Mesendoderm (in vitro differentiated cells): ENCODE measurements around the gene MGMT.
A peak's percentile ranks its signal among the peaks of the same experiment; 100 is the strongest.

Source experiments
- DNase-seq: peaks from one replicate; pipeline ENCODE4 v3.0.0; 2013
- H2AK5ac ChIP-seq: 2 replicates; pipeline ENCODE4 v1.6.1; 2013; ENCODE audit warnings: low read length, inconsistent platforms
- H2BK120ac ChIP-seq: 2 replicates; pipeline ENCODE4 v1.6.1; 2013; ENCODE audit warnings: low read depth, mild to moderate bottlenecking, low read length, moderate library complexity, mixed read lengths
- H2BK15ac ChIP-seq: replicated peaks from 2 replicates; pipeline ENCODE4 v1.6.1; 2013; ENCODE audit warnings: low read depth, mild to moderate bottlenecking, moderate library complexity
- H2BK5ac ChIP-seq: 2 replicates; pipeline ENCODE4 v1.6.1; 2013; ENCODE audit warnings: low read length, inconsistent platforms
- H3K18ac ChIP-seq: 2 replicates; pipeline ENCODE4 v1.6.1; 2013; ENCODE audit warnings: mild to moderate bottlenecking, low read length, mixed read lengths
- H3K23ac ChIP-seq: one replicate; pipeline ENCODE4 v1.6.1; 2013; ENCODE audit warnings: low read length
- H3K27ac ChIP-seq: 2 replicates; pipeline ENCODE4 v1.5.1; 2013; ENCODE audit warnings: low read depth, mild to moderate bottlenecking, inconsistent platforms, low read length, moderate library complexity
- H3K27me3 ChIP-seq: 2 replicates; pipeline ENCODE4 v1.6.1; 2013; ENCODE audit warnings: low read length, control low read depth, mild to moderate bottlenecking, inconsistent platforms; ENCODE audit not compliant: insufficient read depth, poor library complexity
- H3K36me3 ChIP-seq: 2 replicates; pipeline ENCODE4 v1.6.1; 2013; ENCODE audit warnings: low read length, inconsistent platforms; ENCODE audit not compliant: control insufficient read depth, insufficient read depth
- H3K4ac ChIP-seq: one replicate; pipeline ENCODE4 v1.6.1; 2013; ENCODE audit warnings: low read depth, mild to moderate bottlenecking, low read length, moderate library complexity
- H3K4me1 ChIP-seq: 2 replicates; pipeline ENCODE4 v1.6.1; 2013; ENCODE audit warnings: low read depth, low read length, inconsistent platforms; ENCODE audit not compliant: control insufficient read depth
- H3K4me2 ChIP-seq: 2 replicates; pipeline ENCODE4 v1.6.1; 2013; ENCODE audit warnings: low read length
- H3K4me3 ChIP-seq: 2 replicates; pipeline ENCODE4 v1.5.1; 2013; ENCODE audit warnings: mild to moderate bottlenecking, low read length
- H3K56ac ChIP-seq: one replicate; pipeline ENCODE4 v1.6.1; 2013; ENCODE audit warnings: low read length
- H3K79me1 ChIP-seq: 2 replicates; pipeline ENCODE4 v1.6.1; 2013; ENCODE audit warnings: low read length, inconsistent platforms
- H3K79me2 ChIP-seq: 2 replicates; pipeline ENCODE4 v1.6.1; 2013; ENCODE audit warnings: mild to moderate bottlenecking, low read length; ENCODE audit not compliant: control insufficient read depth, insufficient read depth
- H3K9ac ChIP-seq: 2 replicates; pipeline ENCODE4 v1.6.1; 2013; ENCODE audit warnings: low read length, inconsistent platforms
- H4K5ac ChIP-seq: one replicate; pipeline ENCODE4 v1.6.1; 2013; ENCODE audit warnings: low read length
- H4K8ac ChIP-seq: one replicate; pipeline ENCODE4 v1.6.1; 2013; ENCODE audit warnings: low read depth, mild to moderate bottlenecking, control low read depth, low read length, moderate library complexity
- WGBS: extraction: QIAGEN DNeasy Blood & Tissue Kit; methylation state at CpG from one replicate; pipeline ENCODE4 v1.1.7; 2013; ENCODE audit warnings: low lambda C conversion rate, missing lambda C conversion rate; ENCODE audit not compliant: insufficient coverage; ENCODE audit errors: extremely low coverage; 5-methylcytosine and 5-hydroxymethylcytosine counted together

MGMT gene

DNA sequence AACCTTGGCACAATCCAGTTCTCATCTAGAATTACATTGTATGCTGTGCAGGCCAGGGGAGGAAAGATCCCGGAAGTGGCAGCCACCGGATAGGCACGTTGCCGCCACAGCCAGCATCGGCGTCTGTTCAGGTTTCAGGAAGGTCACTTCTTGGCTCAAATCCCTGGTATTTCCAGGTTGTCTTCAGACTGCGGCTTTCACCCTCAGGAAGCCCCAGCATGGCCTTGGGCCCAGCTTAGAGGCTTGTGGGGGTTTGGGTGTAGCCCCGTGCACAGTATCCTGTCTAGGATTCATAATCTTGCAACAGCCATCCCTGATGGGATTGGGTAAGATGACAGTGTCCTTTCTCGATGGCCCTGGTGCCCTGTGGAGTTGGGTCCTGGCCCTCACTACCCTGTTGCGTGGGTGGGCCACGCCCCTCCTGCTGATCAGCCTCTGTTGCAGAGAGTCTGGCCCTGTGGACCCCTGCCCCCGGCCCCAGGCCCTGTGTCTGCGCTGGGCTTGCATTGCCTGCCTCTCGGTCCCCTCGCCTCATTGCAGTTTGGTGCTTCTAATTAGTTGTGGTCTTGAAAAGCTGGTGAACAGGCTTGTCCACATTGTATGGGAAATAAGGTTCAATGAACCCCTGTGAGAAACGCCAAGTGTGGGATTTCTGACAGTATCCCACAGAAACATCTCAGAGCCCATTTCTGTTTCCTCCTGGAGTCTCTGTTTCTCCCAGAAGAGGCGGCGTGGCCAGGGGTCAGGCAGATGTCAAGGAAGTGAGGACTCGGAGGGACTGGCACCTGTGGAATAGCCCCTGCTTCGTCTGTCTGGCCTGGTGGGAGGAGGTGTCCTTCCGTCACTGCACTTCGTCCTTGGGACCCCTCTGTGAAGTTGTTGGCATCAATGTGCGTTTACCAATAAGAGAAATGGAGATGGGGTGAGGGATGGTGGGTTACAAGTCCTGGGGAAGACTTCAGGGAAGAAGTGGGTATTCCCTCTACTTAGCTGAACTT is 77.5 kb downstream of the MGMT start:
- no peak overlapping the region for H2AK5ac ChIP-seq
- no peak overlapping the region for H3K56ac ChIP-seq
- no peak overlapping the region for H2BK5ac ChIP-seq
- H3K23ac ChIP-seq: no peak overlapping the region
- no peak overlapping the region for H3K27ac ChIP-seq
- H4K5ac ChIP-seq: no peak overlapping the region
- H3K4me2 ChIP-seq: no peak overlapping the region
- H3K36me3 ChIP-seq: no peaks in the 10 kb centered on the region
- H3K27me3 ChIP-seq: no peaks in the 10 kb centered on the region
- no peaks in the 10 kb centered on the region for H3K79me2 ChIP-seq
- no CpG with 5 or more reads among the region's 23 CpGs for WGBS
- no peak overlapping the region for H3K4me3 ChIP-seq
- no peak overlapping the region for H3K18ac ChIP-seq
- H3K4me1 ChIP-seq: no peaks in the 10 kb centered on the region
- no peak for DNase-seq
- no peak overlapping the region for H4K8ac ChIP-seq
- H3K9ac ChIP-seq: no peak overlapping the region
- H3K79me1 ChIP-seq: no peaks in the 10 kb centered on the region
- no peak overlapping the region for H2BK120ac ChIP-seq
- no peak overlapping the region for H2BK15ac ChIP-seq
- H3K4ac ChIP-seq: no peak overlapping the region

DNA sequence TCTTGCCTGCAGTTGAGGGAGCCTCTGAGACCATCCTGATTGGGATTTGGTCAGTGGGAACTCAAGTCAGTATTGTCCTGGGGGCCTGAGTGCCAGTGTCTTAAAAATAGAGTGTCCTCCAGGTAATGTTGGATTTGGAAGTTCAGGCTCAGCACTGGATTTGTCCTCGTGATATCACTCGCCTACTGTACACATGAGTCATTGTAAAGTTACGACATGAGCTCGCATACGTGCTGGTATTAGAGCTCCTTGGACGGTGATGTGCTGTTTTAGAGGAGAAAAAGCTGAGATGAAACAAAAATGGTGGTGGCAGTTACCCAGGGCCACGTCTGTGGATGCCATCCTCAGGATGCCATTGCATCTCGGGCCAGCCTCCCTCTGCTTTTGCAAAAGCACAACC is 78.2 kb downstream of the MGMT start:
- H2BK5ac ChIP-seq: no peak overlapping the region
- H3K18ac ChIP-seq: no peak overlapping the region
- H2AK5ac ChIP-seq: no peak overlapping the region

DNA sequence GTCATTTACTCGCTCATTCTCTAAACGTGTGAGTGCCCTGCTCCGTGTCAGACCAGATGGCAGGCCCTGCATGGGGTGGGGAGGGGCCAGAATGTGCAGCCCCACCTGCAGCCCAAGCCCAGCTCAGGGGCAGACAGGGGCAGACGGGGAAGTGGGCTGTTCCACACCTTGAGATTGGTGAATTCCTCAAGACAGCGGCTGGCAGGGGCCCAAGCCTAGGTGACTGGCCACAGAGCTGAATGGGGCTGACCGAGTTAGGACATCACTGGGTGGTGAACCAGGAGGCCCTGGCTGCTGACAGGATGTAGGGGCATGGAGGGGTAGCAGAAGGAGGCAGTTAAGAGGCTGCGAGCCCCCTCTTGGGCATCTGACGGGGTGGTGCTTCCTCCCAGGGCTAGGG is 79.1 kb downstream of the MGMT start:
- no peak overlapping the region for H4K8ac ChIP-seq
- H3K4me1 ChIP-seq: no peaks in the 10 kb centered on the region
- DNase-seq: peak; percentile 9
- no peak overlapping the region for H3K4ac ChIP-seq
- H3K79me1 ChIP-seq: no peaks in the 10 kb centered on the region
- no peak overlapping the region for H3K4me2 ChIP-seq
- no peak overlapping the region for H2BK5ac ChIP-seq
- no CpG with 5 or more reads among the region's 8 CpGs for WGBS
- no peak overlapping the region for H3K9ac ChIP-seq
- H3K27me3 ChIP-seq: no peaks in the 10 kb centered on the region
- H3K4me3 ChIP-seq: no peak overlapping the region
- no peak overlapping the region for H3K23ac ChIP-seq
- no peak overlapping the region for H3K18ac ChIP-seq
- no peak overlapping the region for H3K56ac ChIP-seq
- H2AK5ac ChIP-seq: no peak overlapping the region
- H4K5ac ChIP-seq: no peak overlapping the region
- H3K36me3 ChIP-seq: no peaks in the 10 kb centered on the region
- H3K27ac ChIP-seq: no peak overlapping the region
- H2BK120ac ChIP-seq: no peak overlapping the region
- no peak overlapping the region for H2BK15ac ChIP-seq
- H3K79me2 ChIP-seq: no peaks in the 10 kb centered on the region

More for the DNA sequence above, 78.2 kb downstream of the MGMT start:
- H3K4me2 ChIP-seq: no peak overlapping the region
- no peak overlapping the region for H2BK15ac ChIP-seq
- no peaks in the 10 kb centered on the region for H3K79me1 ChIP-seq
- H2BK120ac ChIP-seq: no peak overlapping the region
- no peak overlapping the region for H3K23ac ChIP-seq
- no peak for DNase-seq
- H3K56ac ChIP-seq: no peak overlapping the region
- no CpG with 5 or more reads among the region's 8 CpGs for WGBS
- no peak overlapping the region for H3K9ac ChIP-seq
- no peaks in the 10 kb centered on the region for H3K36me3 ChIP-seq
- H3K4ac ChIP-seq: no peak overlapping the region
- no peak overlapping the region for H4K8ac ChIP-seq
- no peaks in the 10 kb centered on the region for H3K27me3 ChIP-seq
- no peak overlapping the region for H3K4me3 ChIP-seq
- H3K4me1 ChIP-seq: no peaks in the 10 kb centered on the region
- H4K5ac ChIP-seq: no peak overlapping the region
- no peak overlapping the region for H3K27ac ChIP-seq
- no peaks in the 10 kb centered on the region for H3K79me2 ChIP-seq

DNA sequence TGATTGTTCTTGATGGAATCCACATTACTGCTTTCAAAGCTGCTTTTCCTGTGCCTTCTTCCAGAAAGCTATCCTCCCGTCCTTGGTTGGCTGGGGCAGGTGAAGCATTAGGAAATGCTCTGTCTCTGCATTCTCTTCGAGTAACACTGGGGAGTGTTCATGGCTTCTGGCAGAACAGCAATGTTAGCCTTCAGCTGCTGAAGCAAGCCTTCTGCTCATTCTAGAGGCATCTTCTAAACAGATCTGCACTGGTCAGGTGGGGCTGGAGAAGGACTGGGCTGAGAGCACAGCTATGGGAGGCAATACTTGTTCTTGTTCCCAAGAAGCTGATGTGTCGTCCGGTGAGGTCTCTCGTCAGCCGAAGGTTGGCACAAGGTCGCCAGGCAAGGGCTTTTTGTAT is 80.6 kb downstream of the MGMT start:
- no peaks in the 10 kb centered on the region for H3K79me2 ChIP-seq
- no CpG with 5 or more reads among the region's 7 CpGs for WGBS
- H2BK5ac ChIP-seq: no peak overlapping the region
- no peak overlapping the region for H3K4me3 ChIP-seq
- no peak overlapping the region for H3K4ac ChIP-seq
- no peaks in the 10 kb centered on the region for H3K4me1 ChIP-seq
- H3K9ac ChIP-seq: no peak overlapping the region
- no peak overlapping the region for H3K18ac ChIP-seq
- no peak overlapping the region for H2BK15ac ChIP-seq
- H3K4me2 ChIP-seq: no peak overlapping the region
- H3K56ac ChIP-seq: no peak overlapping the region
- no peak overlapping the region for H2AK5ac ChIP-seq
- no peak overlapping the region for H3K23ac ChIP-seq
- no peak overlapping the region for H2BK120ac ChIP-seq
- no peaks in the 10 kb centered on the region for H3K27me3 ChIP-seq
- DNase-seq: no peak
- H4K5ac ChIP-seq: no peak overlapping the region
- H3K36me3 ChIP-seq: no peaks in the 10 kb centered on the region
- no peak overlapping the region for H3K27ac ChIP-seq
- H3K79me1 ChIP-seq: no peaks in the 10 kb centered on the region
- no peak overlapping the region for H4K8ac ChIP-seq

DNA sequence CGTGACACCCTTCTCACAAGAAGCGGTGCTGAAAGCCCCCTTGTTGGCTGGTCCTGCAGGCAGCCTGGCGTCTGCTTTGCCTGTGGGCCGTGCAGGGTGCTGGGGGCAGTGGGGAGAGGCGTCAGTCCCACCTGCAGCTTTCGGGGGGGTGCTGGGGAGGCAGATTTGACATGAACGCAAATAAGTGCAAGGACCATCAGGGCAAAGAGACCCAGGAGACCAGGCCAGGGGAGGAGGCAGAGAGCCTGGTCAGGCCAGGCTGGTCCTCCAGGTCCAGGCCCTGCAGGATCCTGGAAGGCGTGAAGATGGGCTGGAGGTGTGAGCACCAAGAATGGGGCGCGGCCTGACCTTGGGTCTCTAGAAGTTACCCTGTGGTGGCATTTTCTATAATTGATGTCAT is 81.6 kb downstream of the MGMT start:
- Histone ChIP-seq H3K9ac (no peak overlapping the region), H3K79me1 (no peaks in the 10 kb centered on the region), H3K27ac (no peak overlapping the region), H3K27me3 (no peaks in the 10 kb centered on the region), H2BK15ac (no peak overlapping the region), H2AK5ac (no peak overlapping the region), H4K5ac (no peak overlapping the region), H2BK5ac (no peak overlapping the region), H3K23ac (no peak overlapping the region), H3K56ac (no peak overlapping the region), H4K8ac (no peak overlapping the region), H2BK120ac (no peak overlapping the region), H3K36me3 (no peaks in the 10 kb centered on the region), H3K4me1 (no peaks in the 10 kb centered on the region), H3K4me3 (no peak overlapping the region), H3K79me2 (no peaks in the 10 kb centered on the region), H3K4ac (no peak overlapping the region), H3K4me2 (no peak overlapping the region), H3K18ac (no peak overlapping the region)
- WGBS: no CpG with 5 or more reads among the region's 10 CpGs
- peak; percentile 21 for DNase-seq
